ENCODE data around the gene ABCC4.

DNA sequence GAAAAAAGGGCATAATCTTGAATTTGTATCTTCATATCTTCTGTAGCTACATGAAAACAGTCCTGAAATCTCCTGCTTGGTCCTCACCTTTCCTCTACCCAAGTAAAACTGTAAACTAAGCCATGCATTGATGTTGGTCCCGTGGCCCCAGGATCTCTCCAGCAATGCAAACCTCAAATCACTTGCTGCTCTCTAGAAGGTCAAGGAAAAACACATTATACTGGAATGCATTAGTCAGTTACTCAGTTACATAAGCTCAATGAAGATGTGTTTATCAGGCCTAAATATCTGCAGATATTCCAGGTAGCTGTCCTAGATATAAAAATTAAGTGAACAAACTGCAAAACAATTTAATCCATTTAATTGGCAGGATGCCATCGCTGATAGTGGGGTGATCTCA is 261.8 kb downstream of the ABCC4 start:
- TF ChIP-seq POLR2A (IDR thresholded peaks at IDR 0.05) = no peak
- no peak for TF ChIP-seq EP300 (IDR thresholded peaks at IDR 0.05; ENCODE audit: low read depth)
- TF ChIP-seq, protein P1, sequence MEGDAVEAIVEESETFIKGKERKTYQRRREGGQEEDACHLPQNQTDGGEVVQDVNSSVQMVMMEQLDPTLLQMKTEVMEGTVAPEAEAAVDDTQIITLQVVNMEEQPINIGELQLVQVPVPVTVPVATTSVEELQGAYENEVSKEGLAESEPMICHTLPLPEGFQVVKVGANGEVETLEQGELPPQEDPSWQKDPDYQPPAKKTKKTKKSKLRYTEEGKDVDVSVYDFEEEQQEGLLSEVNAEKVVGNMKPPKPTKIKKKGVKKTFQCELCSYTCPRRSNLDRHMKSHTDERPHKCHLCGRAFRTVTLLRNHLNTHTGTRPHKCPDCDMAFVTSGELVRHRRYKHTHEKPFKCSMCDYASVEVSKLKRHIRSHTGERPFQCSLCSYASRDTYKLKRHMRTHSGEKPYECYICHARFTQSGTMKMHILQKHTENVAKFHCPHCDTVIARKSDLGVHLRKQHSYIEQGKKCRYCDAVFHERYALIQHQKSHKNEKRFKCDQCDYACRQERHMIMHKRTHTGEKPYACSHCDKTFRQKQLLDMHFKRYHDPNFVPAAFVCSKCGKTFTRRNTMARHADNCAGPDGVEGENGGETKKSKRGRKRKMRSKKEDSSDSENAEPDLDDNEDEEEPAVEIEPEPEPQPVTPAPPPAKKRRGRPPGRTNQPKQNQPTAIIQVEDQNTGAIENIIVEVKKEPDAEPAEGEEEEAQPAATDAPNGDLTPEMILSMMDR (IDR thresholded peaks at IDR 0.05) = no peak
- no peak for TF ChIP-seq POLR2AphosphoS5 (IDR thresholded peaks at IDR 0.05)

Measured in transverse colon (tissue), 4 donors.